IMR-90 (cell line): ENCODE results near the gene TMUB1. TPM values are rescaled to one million over a fixed set of nuclear protein-coding genes. Genes with fewer than 3 reads are reported as not detected.

ENCODE experiments used
- ATAC-seq: fragments of 200-7000 bp; cut with Tn5 transposase; 2 replicates; pipeline ENCODE4 v1.9.1; 2020; ENCODE audit warnings: low read depth, mild to moderate bottlenecking, moderate library complexity
- BruUV-seq: library from RNA; stranded (reverse); fragments of 400-500 nt; replicated peaks from 2 replicates; lab custom pipeline; 2021; lab: Mats Ljungman, UMichigan
- CTCF ChIA-PET: fragments of 300-600 bp; formaldehyde crosslinking; extraction: SDS; loops from one replicate; lab custom pipeline; 2021; ENCODE audit warnings: antibody characterized with exemption; lab: Yijun Ruan, JAX
- POLR2A ChIA-PET: fragments of 300-600 bp; sonication (Branson Sonifier 250); formaldehyde crosslinking; loops from one replicate; lab custom pipeline; 2022; ENCODE audit warnings: antibody characterized with exemption; ENCODE audit not compliant: unreplicated experiment; lab: Charles Lee
- DNase-seq: peaks from one replicate; pipeline ENCODE4 v3.0.0; 2013
- H2AFZ ChIP-seq: replicated peaks from 2 replicates; pipeline ENCODE3; 2013; ENCODE audit warnings: low read length, mild to moderate bottlenecking; ENCODE audit not compliant: poor library complexity
- H2AK5ac ChIP-seq: 2 replicates; pipeline ENCODE4 v1.6.1; 2013; ENCODE audit warnings: low read depth, low read length, inconsistent platforms
- H2AK9ac ChIP-seq: replicated peaks from 2 replicates; pipeline ENCODE3; 2013; ENCODE audit warnings: mild to moderate bottlenecking, low read depth, low read length, moderate library complexity; ENCODE audit not compliant: poor library complexity
- H2BK120ac ChIP-seq: 2 replicates; pipeline ENCODE4 v1.6.1; 2013; ENCODE audit warnings: low read depth, low read length, inconsistent platforms
- H2BK15ac ChIP-seq: 3 replicates; pipeline ENCODE4 v1.6.1; 2013; ENCODE audit warnings: low read depth, low read length, inconsistent platforms
- H2BK20ac ChIP-seq: 2 replicates; pipeline ENCODE4 v1.6.1; 2013; ENCODE audit warnings: low read depth, mild to moderate bottlenecking, inconsistent platforms, low read length, moderate library complexity
- H2BK5ac ChIP-seq: 2 replicates; pipeline ENCODE4 v1.6.1; 2013; ENCODE audit warnings: mild to moderate bottlenecking, low read depth, low read length, inconsistent platforms; ENCODE audit not compliant: poor library complexity, severe bottlenecking
- H3K14ac ChIP-seq: replicated peaks from 2 replicates; pipeline ENCODE4 v1.6.1; 2013; ENCODE audit warnings: low read depth, low read length, inconsistent platforms
- H3K18ac ChIP-seq: 2 replicates; pipeline ENCODE4 v1.6.1; 2013; ENCODE audit warnings: low read depth, low read length, control low read depth
- H3K23ac ChIP-seq: 2 replicates; pipeline ENCODE4 v1.6.1; 2013; ENCODE audit warnings: low read depth, low read length, inconsistent platforms
- H3K27ac ChIP-seq: 2 replicates; pipeline ENCODE4 v1.5.1; 2013; ENCODE audit warnings: mild to moderate bottlenecking, control low read depth, low read length; ENCODE audit not compliant: insufficient read depth
- H3K27me3 ChIP-seq: 2 replicates; pipeline ENCODE4 v1.6.1; 2013; ENCODE audit warnings: low read length; ENCODE audit not compliant: control insufficient read depth, insufficient read depth
- H3K36me3 ChIP-seq: 2 replicates; pipeline ENCODE4 v1.6.1; 2013; ENCODE audit warnings: low read length, mixed read lengths; ENCODE audit not compliant: control insufficient read depth, insufficient read depth
- H3K4ac ChIP-seq: 2 replicates; pipeline ENCODE4 v1.6.1; 2013; ENCODE audit warnings: low read depth, low read length, inconsistent platforms
- H3K4me1 ChIP-seq: 2 replicates; pipeline ENCODE4 v1.6.1; 2013; ENCODE audit warnings: low read length, mixed read lengths; ENCODE audit not compliant: control insufficient read depth, insufficient read depth
- H3K4me2 ChIP-seq: 2 replicates; pipeline ENCODE4 v1.6.1; 2013; ENCODE audit warnings: low read depth, mild to moderate bottlenecking, control low read depth, low read length, moderate library complexity
- H3K4me3 ChIP-seq: 2 replicates; pipeline ENCODE4 v1.5.1; 2013; ENCODE audit warnings: low read depth, mild to moderate bottlenecking, control low read depth, low read length, moderate library complexity; ENCODE audit not compliant: insufficient read depth
- H3K56ac ChIP-seq: 2 replicates; pipeline ENCODE4 v1.6.1; 2013; ENCODE audit warnings: low read length, inconsistent platforms; ENCODE audit not compliant: insufficient read depth; ENCODE audit errors: extremely low read depth
- H3K79me1 ChIP-seq, 2 experiments: 2 replicates each; pipeline ENCODE4 v1.6.1; 2013; ENCODE audit warnings: low read length in 2 of 2, inconsistent platforms in 1 of 2, low read depth in 1 of 2
- H3K9ac ChIP-seq: 2 replicates; pipeline ENCODE4 v1.6.1; 2013; ENCODE audit warnings: low read depth, low read length, control low read depth
- H3K9me1 ChIP-seq: 2 replicates; pipeline ENCODE4 v1.6.1; 2013; ENCODE audit warnings: low read length, inconsistent platforms; ENCODE audit not compliant: insufficient read depth
- H3K9me3 ChIP-seq: 2 replicates; pipeline ENCODE4 v1.6.1; 2013; ENCODE audit warnings: low read length; ENCODE audit not compliant: control insufficient read depth, insufficient read depth
- H4K20me1 ChIP-seq: 2 replicates; pipeline ENCODE4 v1.6.1; 2013; ENCODE audit warnings: low read length, inconsistent platforms; ENCODE audit not compliant: insufficient read depth
- H4K5ac ChIP-seq: 2 replicates; pipeline ENCODE4 v1.6.1; 2013; ENCODE audit warnings: mild to moderate bottlenecking, low read depth, low read length, control low read depth
- H4K8ac ChIP-seq, 2 experiments: 2 replicates each; pipeline ENCODE4 v1.6.1; 2013; ENCODE audit warnings: low read depth in 2 of 2, low read length in 2 of 2, control low read depth in 1 of 2, inconsistent platforms in 1 of 2
- H4K91ac ChIP-seq: 2 replicates; pipeline ENCODE4 v1.6.1; 2013; ENCODE audit warnings: low read depth, low read length, inconsistent platforms; ENCODE audit not compliant: insufficient read depth
- CHD1 ChIP-seq: IDR thresholded peaks from 2 replicates; pipeline ENCODE4 v1.6.1; 2012; ENCODE audit warnings: low read depth, low read length, improper control_type of control experiment
- WGBS, 2 experiments: methylation state at CpG; one replicate each; pipeline versions ENCODE4 v1.1.5 to v1.1.7; 2013; ENCODE audit warnings: missing lambda C conversion rate in 2 of 2; ENCODE audit not compliant: insufficient read length in 1 of 2; ENCODE audit errors: extremely low coverage in 2 of 2; 5-methylcytosine and 5-hydroxymethylcytosine counted together
- dilution Hi-C: fragments of 300-500 bp; cut with HindIII; formaldehyde crosslinking; loops from one replicate; pipeline ENCODE4 v1.14.3; 2018; ENCODE audit warnings: low sequenced_read_pairs; ENCODE audit not compliant: unreplicated experiment
- in situ Hi-C: fragments of 300-500 bp; cut with MboI; formaldehyde crosslinking; loops from 3 replicates; pipeline ENCODE4 v1.14.3; 2019; ENCODE audit warnings: low sequenced_read_pairs, inconsistent platforms, mixed read lengths
- intact Hi-C: fragments of 100-400 bp; cut with micrococcal nuclease; formaldehyde crosslinking; loops from 2 replicates; pipeline ENCODE4 v1.10.0; 2022
- polyA plus RNA-seq, 3 experiments: library from polyadenylated mRNA; depleted of rRNA; stranded (reverse); fragments of >200 nt; gene quantifications; 2 replicates each; pipeline ENCODE4 v1.2.3, GENCODE V29; 2012; ENCODE audit warnings: low replicate concordance in 1 of 3
- total RNA-seq: library from RNA; depleted of rRNA; stranded (reverse); fragments of >200 nt; gene quantifications from 2 replicates; pipeline ENCODE4 v1.2.3, GENCODE V29; 2012

The TMUB1 gene
- total and polyA plus RNA-seq, 2 of the 4 experiments (the other 2 are of a cell fraction) = 6.8 to 29.8 TPM

DNA sequence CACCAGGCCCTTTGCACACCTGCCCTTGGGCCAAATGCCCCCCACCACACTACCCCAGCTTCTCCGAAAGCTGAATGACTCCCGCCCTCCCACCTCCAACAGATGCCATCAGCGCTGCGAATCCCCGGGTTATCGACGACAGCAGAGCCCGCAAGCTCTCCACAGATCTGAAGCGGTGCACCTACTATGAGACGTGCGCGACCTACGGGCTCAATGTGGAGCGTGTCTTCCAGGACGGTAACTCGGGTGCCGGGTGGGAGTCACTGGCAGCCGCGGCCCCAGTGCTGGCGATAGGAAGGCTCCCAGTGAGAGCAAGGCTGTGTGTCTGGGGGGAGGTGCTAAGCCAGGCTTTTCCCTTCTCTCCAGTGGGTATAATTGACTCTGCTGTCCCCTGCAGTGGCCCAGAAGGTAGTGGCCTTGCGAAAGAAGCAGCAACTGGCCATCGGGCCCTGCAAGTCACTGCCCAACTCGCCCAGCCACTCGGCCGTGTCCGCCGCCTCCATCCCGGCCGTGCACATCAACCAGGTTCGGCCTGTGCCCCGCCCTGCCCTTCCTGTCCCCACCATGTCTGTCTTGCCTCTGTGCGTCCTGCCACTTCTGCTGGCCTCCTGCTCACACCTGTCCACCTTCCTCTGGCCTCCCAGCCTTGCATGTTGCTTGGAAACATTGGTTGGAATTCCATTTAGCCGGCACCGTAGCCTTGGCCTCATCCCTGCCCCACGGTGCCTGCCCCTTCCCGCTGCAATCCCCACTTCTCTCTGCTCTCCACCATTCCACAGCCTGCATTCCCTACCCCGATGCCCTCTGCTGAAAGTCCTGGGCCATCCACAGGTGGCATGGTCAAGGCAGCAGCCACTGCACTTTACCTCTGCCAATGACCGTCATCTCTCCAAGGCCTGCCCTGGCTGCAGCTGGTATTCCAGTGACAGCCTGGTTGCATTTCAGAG is 35.1 kb upstream of the TMUB1 start:
- dilution Hi-C loops = no loop called here
- POLR2A ChIA-PET = no interaction called here

More for the DNA sequence above, 35.1 kb upstream of the TMUB1 start:
- no peak overlapping the region for H4K91ac ChIP-seq
- no peak overlapping the region for H3K27ac ChIP-seq
- peaks cover 14 to 43% of the 10 kb centered on the region in 2 experiments for H3K79me1 ChIP-seq
- intact Hi-C loops = no loop called here
- peak overlapping the region; percentile 37 for H2AK9ac ChIP-seq
- no peak overlapping the region for H2BK5ac ChIP-seq
- ATAC-seq (no peak), DNase-seq (no peak)
- no peak overlapping the region for H3K4me2 ChIP-seq
- no peak overlapping the region for H2BK15ac ChIP-seq
- CTCF ChIA-PET = no interaction called here
- H3K27me3 ChIP-seq = no peaks in the 10 kb centered on the region
- WGBS, 2 experiments = 94% methylated on average over 15 of the region's 38 CpGs; no CpG with 5 or more reads in 1 of the 2 experiments
- H3K18ac ChIP-seq = no peak overlapping the region
- H3K56ac ChIP-seq = no peak overlapping the region
- in situ Hi-C loops = loop anchor here (25.0 kb wide), 1 partner anchor 331 kb away; no protein-coding TSS in a partner anchor
- no peak overlapping the region for H3K14ac ChIP-seq
- H3K9ac ChIP-seq = no peak overlapping the region
- no peak overlapping the region for H4K8ac ChIP-seq
- no peak overlapping the region for H3K23ac ChIP-seq
- peaks cover 42% of the 10 kb centered on the region for H4K20me1 ChIP-seq
- H3K4me1 ChIP-seq = peaks cover 12% of the 10 kb centered on the region
- no peak for TF ChIP-seq CHD1
- peak overlapping the region; percentile 11 for H2AFZ ChIP-seq
- no peak overlapping the region for H2AK5ac ChIP-seq
- no peak overlapping the region for H3K4me3 ChIP-seq
- peaks cover 54% of the 10 kb centered on the region for H3K36me3 ChIP-seq
- no peak overlapping the region for H4K5ac ChIP-seq
- H2BK120ac ChIP-seq = no peak overlapping the region
- no peak overlapping the region for H3K4ac ChIP-seq
- no TSS peak for BruUV-seq
- H2BK20ac ChIP-seq = no peak overlapping the region
- H3K9me1 ChIP-seq = no peaks in the 10 kb centered on the region
- no peaks in the 10 kb centered on the region for H3K9me3 ChIP-seq
